Thyroid gland (tissue), 4 donors: ENCODE measurements around the gene MAML3. TPM values are rescaled to one million over a fixed set of nuclear protein-coding genes. Genes with fewer than 3 reads are reported as not detected.
A peak's percentile ranks its signal among the peaks of the same experiment; 100 is the strongest.

Experiments
- DNase-seq, 2 donors: peaks; one replicate each; pipeline ENCODE4 v3.0.0-alpha.2; 2019
- H3K27ac ChIP-seq, 3 donors: fragments of 200-600 bp; sonication (generic); 1 replicate in 2 of 3; 2 replicates in 1 of 3; pipeline ENCODE4 v1.5.1; 2016 to 2019; ENCODE audit warnings: mild to moderate bottlenecking in 1 of 3, moderate library complexity in 1 of 3
- H3K27me3 ChIP-seq: fragments of 200-600 bp; sonication (generic); one replicate; pipeline ENCODE4 v1.5.1; 2019
- H3K36me3 ChIP-seq, 2 donors: fragments of 200-600 bp; sonication (generic); one replicate each; pipeline ENCODE4 v1.5.1; 2016 to 2019
- H3K4me1 ChIP-seq, 2 donors: fragments of 200-600 bp; sonication (generic); one replicate each; pipeline ENCODE4 v1.5.1; 2017 to 2019
- H3K4me3 ChIP-seq, 3 donors: fragments of 200-600 bp; sonication (generic); replicated peaks in 1 of 3; 1 replicate in 2 of 3; 2 replicates in 1 of 3; pipeline ENCODE4 v1.5.1; 2016; ENCODE audit warnings: mild to moderate bottlenecking in 1 of 3
- H3K9me3 ChIP-seq: fragments of 200-600 bp; sonication (generic); one replicate; pipeline ENCODE4 v1.5.1; 2017
- POLR2A ChIP-seq, 2 donors: fragments of 450-650 bp; IDR thresholded peaks; one replicate each; pipeline ENCODE4 v1.6.1; 2017; ENCODE audit warnings: antibody characterized with exemption in 2 of 2, mild to moderate bottlenecking in 2 of 2, moderate library complexity in 1 of 2
- WGBS, 2 donors: methylation state at CpG; one replicate each; pipeline ENCODE4 v1.1.5; 2017; 5-methylcytosine and 5-hydroxymethylcytosine counted together
- intact Hi-C: fragments of 100-400 bp; cut with DNase I; formaldehyde crosslinking; loops from one replicate; pipeline ENCODE4 v1.15.1; 2023
- total RNA-seq, 4 donors: library from RNA; depleted of rRNA; stranded (reverse); fragments of >200 nt; gene quantifications; one replicate each; pipeline ENCODE4 v1.2.3, GENCODE V29; 2016
- TF ChIP-seq, protein P1 (sequence below), 6 experiments: fragments of 200-600 bp in 3 of 6; fragments of 450-650 bp in 3 of 6; sonication (generic) in 3 of 6; IDR thresholded peaks; one replicate each; pipeline ENCODE4 v1.5.1; 2016 to 2019; ENCODE audit warnings: antibody characterized with exemption in 6 of 6, mild to moderate bottlenecking in 2 of 6, inconsistent platforms in 1 of 6, moderate library complexity in 1 of 6

MAML3 gene
- total RNA-seq, 4 donors from 2014 or later, result 5.7 to 14.1 (median 11.4) TPM

DNA sequence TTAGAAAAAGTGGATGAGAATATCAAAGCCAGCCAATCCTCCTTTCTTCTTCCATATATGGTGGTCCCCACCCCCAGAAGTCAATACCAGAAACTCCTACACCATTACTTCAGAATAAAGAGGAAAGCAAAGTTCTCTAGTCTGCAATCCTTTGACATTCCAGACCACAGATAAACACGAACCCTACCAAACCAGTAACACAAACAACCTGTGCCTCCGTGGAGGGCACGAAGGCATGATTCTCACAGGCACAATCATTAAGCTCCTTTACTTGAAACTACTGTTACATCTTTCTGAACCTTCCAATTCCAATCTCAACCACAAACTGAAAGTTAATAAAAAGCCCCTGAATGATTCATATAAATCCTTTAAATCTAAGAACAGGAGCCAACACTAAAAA, 16.3 kb downstream of the MAML3 start:
- intact Hi-C loops, result loop anchor here (5.0 kb wide), 1 partner anchor 35 kb away; no protein-coding TSS in a partner anchor
- WGBS, 2 donors, result 61 to 71% methylated on average over 3 of the region's 3 CpGs
- H3K27ac ChIP-seq, result peak overlapping the region in 1 of 3 donors; percentile 4

DNA sequence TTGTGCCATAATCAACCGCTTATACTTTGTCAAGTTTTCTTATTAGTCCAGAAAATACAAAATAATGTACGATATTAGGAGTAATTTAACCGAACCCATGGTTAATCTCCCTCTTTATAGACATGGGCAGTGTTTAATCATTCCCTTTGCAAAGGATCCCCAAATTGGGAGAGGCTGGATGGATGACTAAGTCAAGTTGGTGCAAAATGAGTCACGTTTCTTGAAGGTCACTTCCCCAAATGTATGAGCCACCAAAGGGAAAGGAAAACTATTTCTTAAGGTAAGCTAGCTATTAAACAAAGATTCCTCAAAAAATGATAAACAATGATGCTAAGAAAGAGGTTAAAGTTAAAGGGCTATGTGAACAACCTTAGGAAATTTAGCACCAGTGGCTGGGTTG, 17.5 kb downstream of the MAML3 start:
- Histone ChIP-seq H3K9me3 (no peaks in the 10 kb centered on the region), H3K36me3 (no peaks in the 10 kb centered on the region), H3K27ac (no peak overlapping the region), H3K4me1 (peaks cover 18 to 24% of the 10 kb centered on the region in 2 donors), H3K4me3 (no peak overlapping the region), H3K27me3 (no peaks in the 10 kb centered on the region)
- WGBS, 2 donors, result 90 to 93% methylated on average over 4 of the region's 4 CpGs
- TF ChIP-seq, protein P1, sequence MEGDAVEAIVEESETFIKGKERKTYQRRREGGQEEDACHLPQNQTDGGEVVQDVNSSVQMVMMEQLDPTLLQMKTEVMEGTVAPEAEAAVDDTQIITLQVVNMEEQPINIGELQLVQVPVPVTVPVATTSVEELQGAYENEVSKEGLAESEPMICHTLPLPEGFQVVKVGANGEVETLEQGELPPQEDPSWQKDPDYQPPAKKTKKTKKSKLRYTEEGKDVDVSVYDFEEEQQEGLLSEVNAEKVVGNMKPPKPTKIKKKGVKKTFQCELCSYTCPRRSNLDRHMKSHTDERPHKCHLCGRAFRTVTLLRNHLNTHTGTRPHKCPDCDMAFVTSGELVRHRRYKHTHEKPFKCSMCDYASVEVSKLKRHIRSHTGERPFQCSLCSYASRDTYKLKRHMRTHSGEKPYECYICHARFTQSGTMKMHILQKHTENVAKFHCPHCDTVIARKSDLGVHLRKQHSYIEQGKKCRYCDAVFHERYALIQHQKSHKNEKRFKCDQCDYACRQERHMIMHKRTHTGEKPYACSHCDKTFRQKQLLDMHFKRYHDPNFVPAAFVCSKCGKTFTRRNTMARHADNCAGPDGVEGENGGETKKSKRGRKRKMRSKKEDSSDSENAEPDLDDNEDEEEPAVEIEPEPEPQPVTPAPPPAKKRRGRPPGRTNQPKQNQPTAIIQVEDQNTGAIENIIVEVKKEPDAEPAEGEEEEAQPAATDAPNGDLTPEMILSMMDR (IDR thresholded peaks at IDR 0.05), result no peak
- TF ChIP-seq POLR2A (IDR thresholded peaks at IDR 0.05), result no peak
- no peak for DNase-seq
- intact Hi-C loops, result loop anchor here (5.0 kb wide), 1 partner anchor 34 kb away; no protein-coding TSS in a partner anchor

More for the DNA sequence above, 16.3 kb downstream of the MAML3 start:
- Histone ChIP-seq H3K27me3 (no peaks in the 10 kb centered on the region), H3K4me1 (peaks cover 21 to 24% of the 10 kb centered on the region in 2 donors), H3K36me3 (no peaks in the 10 kb centered on the region), H3K9me3 (no peaks in the 10 kb centered on the region), H3K4me3 (no peak overlapping the region)
- TF ChIP-seq POLR2A (IDR thresholded peaks at IDR 0.05), result no peak
- TF ChIP-seq, protein P1 (IDR thresholded peaks at IDR 0.05), result no peak
- peak in 1 of 2 donors; percentile 4 for DNase-seq

DNA sequence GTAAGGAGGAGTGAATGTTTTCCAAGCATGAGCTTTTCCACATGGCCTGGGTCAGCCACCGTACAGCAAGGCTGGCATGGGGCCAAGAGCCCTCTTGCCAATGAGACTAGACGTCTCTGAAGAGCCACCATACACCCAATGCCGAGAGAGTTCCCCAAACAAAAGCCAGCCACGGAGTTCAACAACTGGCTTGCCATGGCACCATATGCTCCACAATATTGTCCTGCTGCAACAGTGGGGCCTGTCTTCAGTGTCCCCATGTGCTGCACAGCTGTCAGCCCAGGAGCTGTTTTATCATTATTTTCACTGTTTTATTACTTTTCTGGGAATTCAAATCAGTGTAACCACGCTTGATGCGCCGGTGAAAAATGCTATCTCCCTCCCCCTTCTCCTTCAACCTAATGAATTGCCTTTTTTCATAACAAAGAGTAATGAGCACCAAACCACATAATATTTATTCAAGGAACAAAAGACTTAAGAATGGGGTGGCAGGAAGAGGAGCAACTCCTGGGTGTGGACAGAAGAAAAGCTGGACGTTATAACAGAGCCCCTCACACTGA, 18.4 kb downstream of the MAML3 start:
- no peak overlapping the region for H3K4me3 ChIP-seq

DNA sequence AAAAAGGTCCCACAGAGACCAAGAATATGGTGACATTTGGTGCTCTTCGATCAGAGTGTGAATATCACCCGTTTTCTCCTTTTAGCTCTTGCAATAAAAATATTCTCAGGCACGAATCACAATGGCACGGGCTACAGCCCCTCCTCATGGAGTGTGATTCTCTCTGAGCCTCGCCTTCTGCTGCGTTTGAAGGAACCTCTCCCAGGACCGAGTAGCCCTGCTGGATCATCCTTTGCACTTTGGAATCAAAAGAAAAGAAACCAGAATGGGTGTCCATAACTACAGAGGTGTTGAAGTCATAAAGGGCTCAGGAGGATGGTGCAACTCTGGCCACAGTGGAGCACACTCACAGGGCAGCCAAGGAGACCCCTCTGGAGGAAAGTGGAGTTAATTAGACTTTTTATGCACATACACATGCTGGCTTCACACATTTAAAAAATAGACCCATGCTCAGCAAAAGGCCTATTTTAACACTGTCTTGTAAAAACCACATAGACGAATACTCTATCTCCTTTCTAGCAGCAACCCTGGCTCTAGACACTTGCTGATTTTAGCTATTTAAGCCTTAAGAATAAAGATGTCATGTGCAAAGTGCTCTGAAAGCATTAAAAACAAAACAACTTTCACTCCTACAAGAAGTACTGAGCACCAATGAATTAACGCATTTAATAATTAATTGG, 19.1 kb downstream of the MAML3 start:
- Histone ChIP-seq H3K4me1 (peaks cover 10 to 18% of the 10 kb centered on the region in 2 donors), H3K36me3 (no peaks in the 10 kb centered on the region), H3K9me3 (no peaks in the 10 kb centered on the region), H3K4me3 (no peak overlapping the region), H3K27ac (no peak overlapping the region), H3K27me3 (no peaks in the 10 kb centered on the region)
- 82 to 84% methylated on average over 9 of the region's 9 CpGs for WGBS, 2 donors
- DNase-seq, result no peak
- TF ChIP-seq, protein P1 (IDR thresholded peaks at IDR 0.05), result no peak
- TF ChIP-seq POLR2A (IDR thresholded peaks at IDR 0.05), result no peak
- intact Hi-C loops, result loop anchor here (5.0 kb wide), 1 partner anchor 33 kb away; no protein-coding TSS in a partner anchor

More for the DNA sequence above, 18.4 kb downstream of the MAML3 start:
- WGBS, 2 donors, result 47 to 49% methylated on average over 8 of the region's 8 CpGs
- H3K36me3 ChIP-seq, result no peaks in the 10 kb centered on the region
- no peaks in the 10 kb centered on the region for H3K27me3 ChIP-seq
- H3K4me1 ChIP-seq, result peaks cover 10 to 20% of the 10 kb centered on the region in 2 donors
- H3K27ac ChIP-seq, result no peak overlapping the region
- H3K9me3 ChIP-seq, result no peaks in the 10 kb centered on the region
- intact Hi-C loops, result loop anchor here (5.0 kb wide), 1 partner anchor 33 kb away; no protein-coding TSS in a partner anchor
- TF ChIP-seq POLR2A (IDR thresholded peaks at IDR 0.05), result no peak
- TF ChIP-seq, protein P1 (IDR thresholded peaks at IDR 0.05), result no peak
- DNase-seq, result peak; percentile 83

DNA sequence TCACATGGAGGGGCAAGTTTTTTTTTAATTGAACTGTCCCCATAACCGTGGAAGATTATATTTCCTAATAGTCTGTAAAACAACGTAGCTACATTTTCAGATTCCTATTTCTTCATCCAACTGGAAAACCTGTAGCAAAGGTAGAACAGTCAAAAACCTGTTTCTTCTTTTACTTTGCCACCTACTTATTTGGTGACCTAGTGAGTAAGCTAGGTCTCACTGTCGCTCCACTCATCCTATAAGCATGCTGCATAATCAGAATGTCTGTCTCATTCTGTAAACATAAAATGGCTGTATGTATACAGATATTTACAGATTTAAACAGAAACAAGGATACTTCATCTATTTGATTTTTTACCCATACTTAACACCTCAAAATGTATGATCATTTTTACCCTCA, 20.4 kb downstream of the MAML3 start:
- 93 to 95% methylated on average over 3 of the region's 3 CpGs for WGBS, 2 donors
- TF ChIP-seq, protein P1 (IDR thresholded peaks at IDR 0.05), result no peak
- no peak for TF ChIP-seq POLR2A (IDR thresholded peaks at IDR 0.05)
- intact Hi-C loops, result no loop called here
- Histone ChIP-seq H3K4me1 (peaks cover 10 to 18% of the 10 kb centered on the region in 2 donors), H3K27ac (no peak overlapping the region), H3K36me3 (no peaks in the 10 kb centered on the region), H3K27me3 (no peaks in the 10 kb centered on the region), H3K4me3 (no peak overlapping the region), H3K9me3 (no peaks in the 10 kb centered on the region)
- no peak for DNase-seq
